ENCODE results near the gene GGT5. TPM values are rescaled to one million over a fixed set of nuclear protein-coding genes. Genes with fewer than 3 reads are reported as not detected.

Gene GGT5
- total and polyA plus RNA-seq, 2 donors (not counting 1 experiment from before 2014, with no cell fraction given): under 0.01 to 9.1 TPM

- no peaks in the 10 kb centered on the region for H4K20me1 ChIP-seq (ENCODE audit: control insufficient read depth, extremely low read depth, insufficient read depth, low read length)
- peaks cover 2% of the 10 kb centered on the region for H3K36me3 ChIP-seq (ENCODE audit: control insufficient read depth, insufficient read depth, low read length)
- no peaks in the 10 kb centered on the region for H3K9me3 ChIP-seq (ENCODE audit: control insufficient read depth, insufficient read depth, low read depth, low read length)
- H3K4me1 ChIP-seq (ENCODE audit: control insufficient read depth, extremely low read depth, insufficient read depth, low read length): peaks cover 6% of the 10 kb centered on the region
- no peaks in the 10 kb centered on the region for H3K27me3 ChIP-seq (ENCODE audit: control insufficient read depth, insufficient read depth, low read length)
- no peak overlapping the region for H2AFZ ChIP-seq (ENCODE audit: low read length)
- no peak overlapping the region for H3K4me2 ChIP-seq (ENCODE audit: extremely low read depth, insufficient read depth, low read length)
- TF ChIP-seq CTCF (conservative IDR thresholded peaks at IDR 0.05 in 1 of 2, IDR thresholded peaks at IDR 0.05 in 1 of 2; ENCODE audit: low read depth in 1 of 2, low read length in 2 of 2) (no peak), EZH2 (IDR thresholded peaks at IDR 0.05; ENCODE audit: low read length, missing control alignments) (no peak)
- H3K79me2 ChIP-seq (ENCODE audit: control insufficient read depth, insufficient read depth, low read length): no peaks in the 10 kb centered on the region
- H3K27ac ChIP-seq (ENCODE audit: insufficient read depth, low read length): no peak overlapping the region
- H3K4me3 ChIP-seq (replicated peaks in 1 of 4; ENCODE audit: control extremely low read depth in 1 of 4, insufficient read depth in 1 of 4, low read depth in 3 of 4, low read length in 4 of 4): no peak overlapping the region
- H3K9ac ChIP-seq (ENCODE audit: insufficient read depth, low read length): no peak overlapping the region
- DNase-seq (ENCODE audit: low read depth in 2 of 2): no peak
Measured at GRCh38 chr22:24191381-24191841, 53.5 kb downstream of the GGT5 start.

DNA sequence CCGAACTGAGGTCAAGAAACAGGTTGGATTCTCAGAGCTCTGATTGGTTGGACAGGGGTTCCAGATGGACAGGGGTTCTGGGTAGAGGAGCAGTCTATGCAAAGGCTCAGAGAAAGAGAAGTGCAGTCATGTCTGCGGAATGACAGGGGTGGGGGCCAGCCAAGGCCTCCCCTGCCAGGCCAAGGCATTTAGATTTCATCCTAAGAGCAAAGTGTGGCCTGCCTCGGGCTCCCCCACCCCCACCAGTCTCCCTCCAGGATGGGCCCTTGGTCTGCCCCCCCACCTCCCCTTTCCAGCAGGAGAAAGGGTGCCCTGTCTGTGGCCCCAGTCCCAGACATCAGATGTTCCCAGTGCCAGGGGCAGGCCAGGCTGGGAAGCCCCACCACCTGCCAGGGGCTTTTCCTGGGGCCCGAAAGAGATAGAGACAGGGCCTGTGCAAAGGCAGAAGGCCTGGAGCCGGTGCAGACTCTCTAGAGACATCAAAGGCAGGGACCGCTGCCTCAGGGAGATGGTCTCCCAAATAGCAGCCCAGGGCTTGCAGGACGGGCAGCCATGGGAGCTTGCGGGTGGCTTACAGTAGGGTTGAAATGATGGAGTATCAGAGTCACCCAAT lies 54.2 kb downstream of the GGT5 start:
- H3K4me3 ChIP-seq (replicated peaks in 1 of 4; ENCODE audit: control extremely low read depth in 1 of 4, insufficient read depth in 1 of 4, low read depth in 3 of 4, low read length in 4 of 4): no peak overlapping the region
- peaks cover 2% of the 10 kb centered on the region for H3K36me3 ChIP-seq (ENCODE audit: control insufficient read depth, insufficient read depth, low read length)
- peaks cover 6% of the 10 kb centered on the region for H3K4me1 ChIP-seq (ENCODE audit: control insufficient read depth, extremely low read depth, insufficient read depth, low read length)
- H3K9ac ChIP-seq (ENCODE audit: insufficient read depth, low read length): no peak overlapping the region
- TF ChIP-seq EZH2 (IDR thresholded peaks at IDR 0.05; ENCODE audit: low read length, missing control alignments) (no peak), CTCF (conservative IDR thresholded peaks at IDR 0.05 in 1 of 2, IDR thresholded peaks at IDR 0.05 in 1 of 2; ENCODE audit: low read depth in 1 of 2, low read length in 2 of 2) (no peak)
- no peak for DNase-seq (ENCODE audit: low read depth in 2 of 2)
- H3K4me2 ChIP-seq (ENCODE audit: extremely low read depth, insufficient read depth, low read length): no peak overlapping the region
- H4K20me1 ChIP-seq (ENCODE audit: control insufficient read depth, extremely low read depth, insufficient read depth, low read length): no peaks in the 10 kb centered on the region
- no peak overlapping the region for H3K27ac ChIP-seq (ENCODE audit: insufficient read depth, low read length)
- no peaks in the 10 kb centered on the region for H3K9me3 ChIP-seq (ENCODE audit: control insufficient read depth, insufficient read depth, low read depth, low read length)
- H3K27me3 ChIP-seq (ENCODE audit: control insufficient read depth, insufficient read depth, low read length): no peaks in the 10 kb centered on the region
- no peak overlapping the region for H2AFZ ChIP-seq (ENCODE audit: low read length)
- H3K79me2 ChIP-seq (ENCODE audit: control insufficient read depth, insufficient read depth, low read length): no peaks in the 10 kb centered on the region

GRCh38 chr22:24190159-24190540 lies 54.7 kb downstream of the GGT5 start:
- H2AFZ ChIP-seq (ENCODE audit: low read length): no peak overlapping the region
- DNase-seq (ENCODE audit: low read depth in 2 of 2): no peak
- no peak overlapping the region for H3K4me2 ChIP-seq (ENCODE audit: extremely low read depth, insufficient read depth, low read length)
- no peak overlapping the region for H3K27ac ChIP-seq (ENCODE audit: insufficient read depth, low read length)
- H4K20me1 ChIP-seq (ENCODE audit: control insufficient read depth, extremely low read depth, insufficient read depth, low read length): no peaks in the 10 kb centered on the region
- H3K27me3 ChIP-seq (ENCODE audit: control insufficient read depth, insufficient read depth, low read length): no peaks in the 10 kb centered on the region
- peaks cover 6% of the 10 kb centered on the region for H3K4me1 ChIP-seq (ENCODE audit: control insufficient read depth, extremely low read depth, insufficient read depth, low read length)
- H3K9ac ChIP-seq (ENCODE audit: insufficient read depth, low read length): no peak overlapping the region
- TF ChIP-seq CTCF (conservative IDR thresholded peaks at IDR 0.05 in 1 of 2, IDR thresholded peaks at IDR 0.05 in 1 of 2; ENCODE audit: low read depth in 1 of 2, low read length in 2 of 2) (no peak), EZH2 (IDR thresholded peaks at IDR 0.05; ENCODE audit: low read length, missing control alignments) (no peak)
- no peaks in the 10 kb centered on the region for H3K79me2 ChIP-seq (ENCODE audit: control insufficient read depth, insufficient read depth, low read length)
- no peaks in the 10 kb centered on the region for H3K9me3 ChIP-seq (ENCODE audit: control insufficient read depth, insufficient read depth, low read depth, low read length)
- peaks cover 2% of the 10 kb centered on the region for H3K36me3 ChIP-seq (ENCODE audit: control insufficient read depth, insufficient read depth, low read length)
- no peak overlapping the region for H3K4me3 ChIP-seq (replicated peaks in 1 of 4; ENCODE audit: control extremely low read depth in 1 of 4, insufficient read depth in 1 of 4, low read depth in 3 of 4, low read length in 4 of 4)

Measured in fibroblast of lung (primary cell).